GM23338 (cell line): ENCODE measurements around the gene PITPNC1. TPM values are rescaled to one million over a fixed set of nuclear protein-coding genes. Genes with fewer than 3 reads are reported as not detected.

Source experiments
- ATAC-seq: fragments of 200-7000 bp; cut with Tn5 transposase; 3 replicates; pipeline ENCODE4 v1.9.1; 2020
- DNase-seq: peaks from one replicate; pipeline ENCODE4 v3.0.0-alpha.2; 2015; ENCODE audit warnings: low spot score
- H2AFZ ChIP-seq: fragments of 200-600 bp; sonication (generic); 2 replicates; pipeline ENCODE4 v1.8.0; 2016; ENCODE audit warnings: antibody characterized with exemption, mild to moderate bottlenecking, moderate library complexity
- H3F3A ChIP-seq: fragments of 200-600 bp; sonication (generic); replicated peaks from 2 replicates; pipeline ENCODE4 v1.8.0; 2017; ENCODE audit warnings: antibody characterized with exemption, mixed run types, low read depth
- H3K27ac ChIP-seq: fragments of 200-600 bp; sonication (generic); 2 replicates; pipeline ENCODE4 v1.6.1; 2016; ENCODE audit warnings: low read depth
- H3K27me3 ChIP-seq: fragments of 200-600 bp; sonication (generic); 2 replicates; pipeline ENCODE4 v1.8.0; 2016; ENCODE audit warnings: mild to moderate bottlenecking, mixed run types, moderate library complexity; ENCODE audit not compliant: insufficient read depth
- H3K36me3 ChIP-seq: fragments of 200-600 bp; sonication (generic); 2 replicates; pipeline ENCODE4 v1.8.0; 2016; ENCODE audit warnings: mild to moderate bottlenecking; ENCODE audit not compliant: insufficient read depth
- H3K4me1 ChIP-seq: fragments of 200-600 bp; sonication (generic); 2 replicates; pipeline ENCODE4 v1.8.0; 2016; ENCODE audit warnings: mild to moderate bottlenecking, moderate library complexity; ENCODE audit not compliant: insufficient read depth
- H3K4me2 ChIP-seq: fragments of 200-600 bp; sonication (generic); 2 replicates; pipeline ENCODE4 v1.7.1; 2017; ENCODE audit warnings: mixed run types
- H3K4me3 ChIP-seq: fragments of 200-600 bp; sonication (generic); 2 replicates; pipeline ENCODE4 v1.6.1; 2016; ENCODE audit warnings: mixed run types
- H3K79me2 ChIP-seq: fragments of 200-600 bp; sonication (generic); replicated peaks from 2 replicates; pipeline ENCODE4 v1.8.0; 2017; ENCODE audit warnings: mild to moderate bottlenecking; ENCODE audit not compliant: insufficient read depth
- H3K9me2 ChIP-seq: fragments of 200-600 bp; sonication (generic); 2 replicates; pipeline ENCODE4 v1.8.0; 2017; ENCODE audit not compliant: insufficient read depth
- H4K20me1 ChIP-seq: fragments of 200-600 bp; sonication (generic); replicated peaks from 2 replicates; pipeline ENCODE4 v1.8.0; 2017; ENCODE audit warnings: mild to moderate bottlenecking; ENCODE audit not compliant: insufficient read depth
- H3K27ac Mint-ChIP-seq: 2 replicates; pipeline ENCODE4 v1.8.0; 2020; ENCODE audit warnings: inconsistent platforms, mild to moderate bottlenecking, moderate library complexity, mixed read lengths
- H3K27me3 Mint-ChIP-seq: 3 replicates; pipeline ENCODE4 v1.8.0; 2022; ENCODE audit warnings: low read depth, mild to moderate bottlenecking, moderate library complexity, mixed read lengths, inconsistent platforms; ENCODE audit not compliant: insufficient read depth, poor library complexity
- H3K36me3 Mint-ChIP-seq: 3 replicates; pipeline ENCODE4 v1.8.0; 2021; ENCODE audit warnings: low read depth, mild to moderate bottlenecking, inconsistent platforms, moderate library complexity, mixed read lengths
- H3K4me1 Mint-ChIP-seq: 3 replicates; pipeline ENCODE4 v1.8.0; 2020; ENCODE audit warnings: mild to moderate bottlenecking, inconsistent platforms, mixed read lengths
- H3K4me3 Mint-ChIP-seq: 3 replicates; pipeline ENCODE4 v1.8.0; 2021; ENCODE audit warnings: moderate library complexity, mild to moderate bottlenecking, inconsistent platforms, mixed read lengths
- H3K9me3 Mint-ChIP-seq: 3 replicates; pipeline ENCODE4 v1.8.0; 2020; ENCODE audit warnings: moderate library complexity, mild to moderate bottlenecking, inconsistent platforms, mixed read lengths
- CTCF ChIP-seq, 2 experiments: fragments of 200-600 bp in 1 of 2; sonication (generic) in 1 of 2; conservative IDR thresholded peaks; 2 replicates each; pipeline versions ENCODE4 v1.5.1 to v1.6.1; 2016 to 2017; ENCODE audit warnings: antibody characterized with exemption in 2 of 2, low read depth in 2 of 2, mild to moderate bottlenecking in 2 of 2, moderate library complexity in 1 of 2
- NANOG ChIP-seq: IDR thresholded peaks from 2 replicates; pipeline ENCODE4 v1.6.1; 2016; ENCODE audit warnings: antibody characterized with exemption, borderline replicate concordance
- ZNF331 ChIP-seq: fragments of 250-450 bp; sonication (Bioruptor Pico); IDR thresholded peaks from 2 replicates; pipeline ENCODE4 v1.5.0; 2020; ENCODE audit warnings: low read depth, mild to moderate bottlenecking, moderate library complexity
- ZNF462 ChIP-seq: fragments of 250-450 bp; sonication (Bioruptor Pico); IDR thresholded peaks from 2 replicates; pipeline ENCODE4 v1.5.0; 2020; ENCODE audit warnings: mild to moderate bottlenecking, moderate library complexity
- polyA plus RNA-seq: library from polyadenylated mRNA; unstranded; fragments of >200 nt; fragmentation: Nextera tagmentation; extraction: Ambion mirVana; gene quantifications from 2 replicates; pipeline ENCODE4 v1.2.1, GENCODE V29; 2016
- total RNA-seq: library from RNA; depleted of rRNA; stranded (reverse); fragments of >200 nt; shearing (Covaris generic); gene quantifications from 2 replicates; pipeline ENCODE4 v1.2.3, GENCODE V29; 2014
- TF ChIP-seq, protein P1 (sequence below): IDR thresholded peaks from 2 replicates; pipeline ENCODE4 v1.6.1; 2016; ENCODE audit warnings: antibody characterized with exemption

Gene PITPNC1
- total and polyA plus RNA-seq, 2 experiments from 2014 or later, result 23.0 to 32.6 TPM

GRCh38 chr17:67482764-67483163 is 105.7 kb downstream of the PITPNC1 start:
- Mint-ChIP-seq H3K27ac (no peak overlapping the region), H3K27me3 (peaks cover 2% of the 10 kb centered on the region), H3K4me3 (no peak overlapping the region), H3K9me3 (no peaks in the 10 kb centered on the region), H3K4me1 (peaks cover 33% of the 10 kb centered on the region), H3K36me3 (0 out of 3 replicates have a peak, but pooled peaks cover 3% of the 10 kb centered on the region)
- DNase-seq (no peak), ATAC-seq (no peak)
- no peaks in the 10 kb centered on the region for H3K27me3 ChIP-seq
- H3K36me3 ChIP-seq, result no peaks in the 10 kb centered on the region
- H3K4me1 ChIP-seq, result peaks cover 10% of the 10 kb centered on the region
- H3K4me3 ChIP-seq, result no peak overlapping the region
- no peaks in the 10 kb centered on the region for H3K9me2 ChIP-seq
- H4K20me1 ChIP-seq, result no peaks in the 10 kb centered on the region
- H3K79me2 ChIP-seq, result peaks cover 90% of the 10 kb centered on the region
- H3F3A ChIP-seq, result no peaks in the 10 kb centered on the region
- TF ChIP-seq ZNF331 (no peak), ZNF462 (CRISPR knock-in tag) (no peak), CTCF (conservative IDR thresholded peaks at IDR 0.05; ENCODE audit: low read depth in 2 of 2) (no peak), NANOG (no peak)
- TF ChIP-seq, protein P1, sequence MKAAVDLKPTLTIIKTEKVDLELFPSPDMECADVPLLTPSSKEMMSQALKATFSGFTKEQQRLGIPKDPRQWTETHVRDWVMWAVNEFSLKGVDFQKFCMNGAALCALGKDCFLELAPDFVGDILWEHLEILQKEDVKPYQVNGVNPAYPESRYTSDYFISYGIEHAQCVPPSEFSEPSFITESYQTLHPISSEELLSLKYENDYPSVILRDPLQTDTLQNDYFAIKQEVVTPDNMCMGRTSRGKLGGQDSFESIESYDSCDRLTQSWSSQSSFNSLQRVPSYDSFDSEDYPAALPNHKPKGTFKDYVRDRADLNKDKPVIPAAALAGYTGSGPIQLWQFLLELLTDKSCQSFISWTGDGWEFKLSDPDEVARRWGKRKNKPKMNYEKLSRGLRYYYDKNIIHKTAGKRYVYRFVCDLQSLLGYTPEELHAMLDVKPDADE, result no peak
- H2AFZ ChIP-seq, result no peak overlapping the region
- no peak overlapping the region for H3K27ac ChIP-seq
- no peak overlapping the region for H3K4me2 ChIP-seq
